ENCODE data around the gene PANK4. TPM values are rescaled to one million over a fixed set of nuclear protein-coding genes. Genes with fewer than 3 reads are reported as not detected.

PANK4 gene
- total RNA-seq, 6 experiments from 2014 or later, result 20.6 to 26.4 (median 24.0) TPM

DNA sequence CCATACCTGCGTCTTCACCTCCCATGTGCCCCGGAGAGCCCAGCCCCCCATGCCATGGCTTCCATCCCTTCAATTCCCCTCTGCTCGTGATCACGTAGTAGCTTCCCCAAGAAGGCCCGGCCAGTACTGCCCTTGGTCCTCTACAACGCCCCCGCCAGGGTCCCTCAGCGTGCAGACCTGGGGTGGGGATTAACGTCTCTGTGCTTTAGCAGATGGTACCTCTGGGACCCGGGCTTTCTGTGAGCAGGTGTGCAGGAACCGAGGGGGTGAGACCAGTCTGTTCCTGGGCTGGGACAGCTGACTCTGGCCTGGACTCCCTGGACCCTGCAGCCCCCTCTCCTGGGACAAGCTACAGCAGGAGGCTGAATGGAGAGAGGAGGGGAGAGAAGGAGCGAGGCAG lies 49.1 kb downstream of the PANK4 start:
- Mint-ChIP-seq H3K27me3 (ENCODE audit: insufficient read depth) (peaks cover 15% of the 10 kb centered on the region), H3K36me3 (ENCODE audit: low read depth) (no peaks in the 10 kb centered on the region), H3K9me3 (no peaks in the 10 kb centered on the region), H3K4me1 (ENCODE audit: low read depth) (no peaks in the 10 kb centered on the region), H3K27ac (no peak overlapping the region), H3K4me3 (no peak overlapping the region)
- TF ChIP-seq, protein P1, sequence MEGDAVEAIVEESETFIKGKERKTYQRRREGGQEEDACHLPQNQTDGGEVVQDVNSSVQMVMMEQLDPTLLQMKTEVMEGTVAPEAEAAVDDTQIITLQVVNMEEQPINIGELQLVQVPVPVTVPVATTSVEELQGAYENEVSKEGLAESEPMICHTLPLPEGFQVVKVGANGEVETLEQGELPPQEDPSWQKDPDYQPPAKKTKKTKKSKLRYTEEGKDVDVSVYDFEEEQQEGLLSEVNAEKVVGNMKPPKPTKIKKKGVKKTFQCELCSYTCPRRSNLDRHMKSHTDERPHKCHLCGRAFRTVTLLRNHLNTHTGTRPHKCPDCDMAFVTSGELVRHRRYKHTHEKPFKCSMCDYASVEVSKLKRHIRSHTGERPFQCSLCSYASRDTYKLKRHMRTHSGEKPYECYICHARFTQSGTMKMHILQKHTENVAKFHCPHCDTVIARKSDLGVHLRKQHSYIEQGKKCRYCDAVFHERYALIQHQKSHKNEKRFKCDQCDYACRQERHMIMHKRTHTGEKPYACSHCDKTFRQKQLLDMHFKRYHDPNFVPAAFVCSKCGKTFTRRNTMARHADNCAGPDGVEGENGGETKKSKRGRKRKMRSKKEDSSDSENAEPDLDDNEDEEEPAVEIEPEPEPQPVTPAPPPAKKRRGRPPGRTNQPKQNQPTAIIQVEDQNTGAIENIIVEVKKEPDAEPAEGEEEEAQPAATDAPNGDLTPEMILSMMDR (IDR thresholded peaks at IDR 0.05), result no peak
- DNase-seq, result no peak

DNA sequence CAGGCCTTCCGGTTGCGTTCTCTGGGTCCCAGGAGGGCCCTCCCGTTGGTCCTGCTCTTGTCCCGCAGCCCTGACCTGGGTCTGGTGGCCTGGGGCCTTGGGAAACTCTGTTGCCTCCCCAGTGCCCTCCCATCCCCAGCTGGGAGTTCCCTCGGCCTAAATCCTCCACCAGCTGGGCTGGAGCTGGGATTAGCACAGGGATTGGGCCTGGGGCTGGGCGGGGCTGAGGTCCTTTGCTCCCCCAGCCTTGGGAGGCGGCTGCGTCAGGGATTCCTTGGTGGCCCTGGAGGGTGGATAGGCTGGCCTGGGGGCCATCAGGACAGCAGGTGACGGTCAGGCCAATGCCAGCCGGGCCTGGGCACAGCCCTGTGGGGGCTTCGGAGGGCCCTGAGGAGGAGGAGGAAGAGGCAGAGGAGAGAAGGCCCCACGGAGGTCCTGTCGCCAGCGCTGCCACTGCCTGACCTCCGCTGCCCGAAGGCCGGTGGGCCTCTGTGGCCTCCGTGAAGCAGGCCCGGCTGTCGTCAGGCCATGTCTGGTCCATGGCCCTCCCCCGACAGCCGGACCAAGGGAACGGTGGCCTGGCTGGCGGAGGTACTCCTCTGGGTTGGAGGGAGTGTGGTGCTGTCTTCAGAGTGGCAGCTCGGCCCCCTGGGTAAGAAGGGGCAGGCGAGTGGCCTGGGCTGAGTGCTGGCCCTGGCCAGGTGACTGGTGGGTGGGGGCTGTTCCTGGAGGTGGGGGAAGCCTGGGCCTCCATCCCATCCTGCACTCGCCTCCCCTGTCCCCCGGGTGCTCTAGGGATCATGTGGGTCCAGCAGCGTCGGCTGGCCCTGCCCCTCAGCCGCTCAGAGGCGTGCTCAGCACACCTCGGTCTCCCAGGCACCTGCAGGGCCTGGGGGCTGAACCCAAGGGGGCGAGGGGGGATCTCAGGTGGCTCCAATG lies 50.1 kb downstream of the PANK4 start, which contains the start of gene PLCH2:
TSS of gene PLCH2 (plus strand) at position 229 of the 939 bp plus-strand sequence. CDS start at position 529, 300 bp downstream.
- Mint-ChIP-seq H3K4me3 (no peak within 1 kb of the TSS), H3K27me3 (ENCODE audit: insufficient read depth) (peaks cover 15% of the 10 kb centered on the region), H3K4me1 (ENCODE audit: low read depth) (no peaks in the 10 kb centered on the region), H3K27ac (no peak within 1 kb of the TSS), H3K9me3 (no peaks in the 10 kb centered on the region), H3K36me3 (ENCODE audit: low read depth) (no peaks in the 10 kb centered on the region)
- TF ChIP-seq, protein P1 (IDR thresholded peaks at IDR 0.05), result no peak
- DNase-seq, result no peak

DNA sequence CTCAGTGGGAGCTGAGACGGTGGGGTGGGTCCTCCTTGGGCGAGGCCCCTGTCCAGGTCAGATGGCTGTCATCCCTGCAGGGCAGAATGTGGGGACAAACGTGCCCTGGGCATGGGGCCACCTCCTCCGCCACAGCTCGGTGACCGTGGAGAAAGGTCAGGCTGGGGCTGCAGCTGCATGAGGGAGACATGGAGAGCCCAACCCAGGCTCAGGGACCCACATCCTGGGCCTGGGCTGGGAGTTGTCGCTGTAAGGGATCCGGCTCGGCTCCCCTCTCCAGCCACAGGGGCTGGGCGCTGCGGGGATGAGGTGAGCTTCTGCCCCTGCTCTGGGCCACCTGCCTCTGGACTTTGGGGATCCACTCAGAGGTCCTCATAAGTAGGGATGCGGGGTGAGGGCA lies 50.8 kb downstream of the PANK4 start:
- TF ChIP-seq, protein P1 (IDR thresholded peaks at IDR 0.05), result no peak
- Mint-ChIP-seq H3K27me3 (ENCODE audit: insufficient read depth) (peaks cover 18% of the 10 kb centered on the region), H3K9me3 (no peaks in the 10 kb centered on the region), H3K36me3 (ENCODE audit: low read depth) (no peaks in the 10 kb centered on the region), H3K27ac (no peak overlapping the region), H3K4me3 (no peak overlapping the region), H3K4me1 (ENCODE audit: low read depth) (no peaks in the 10 kb centered on the region)
- DNase-seq, result no peak

DNA sequence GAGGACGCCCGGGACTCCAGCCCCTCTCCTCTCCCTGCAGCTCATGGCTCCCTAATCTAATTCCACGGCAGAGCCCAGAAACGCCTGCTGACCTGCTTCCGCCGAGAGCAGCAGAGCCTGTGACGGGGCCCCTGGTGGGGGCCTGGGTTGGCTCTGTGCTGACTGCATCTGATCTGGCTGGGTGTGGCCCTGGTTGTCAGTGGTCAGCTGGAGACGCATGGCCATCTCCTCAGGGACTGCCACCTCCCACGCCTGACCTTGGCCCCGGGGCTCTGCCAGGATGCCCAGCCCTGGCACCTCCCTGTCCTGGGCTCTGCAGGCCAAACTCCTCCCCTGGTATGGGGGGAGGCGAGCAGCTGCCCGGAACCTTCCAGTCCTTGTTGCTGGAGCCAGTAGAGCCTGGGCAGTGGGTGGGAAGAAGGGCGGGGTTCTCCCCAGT lies 51.4 kb downstream of the PANK4 start:
- TF ChIP-seq, protein P1 (IDR thresholded peaks at IDR 0.05), result no peak
- H3K36me3 Mint-ChIP-seq (ENCODE audit: low read depth), result no peaks in the 10 kb centered on the region

DNA sequence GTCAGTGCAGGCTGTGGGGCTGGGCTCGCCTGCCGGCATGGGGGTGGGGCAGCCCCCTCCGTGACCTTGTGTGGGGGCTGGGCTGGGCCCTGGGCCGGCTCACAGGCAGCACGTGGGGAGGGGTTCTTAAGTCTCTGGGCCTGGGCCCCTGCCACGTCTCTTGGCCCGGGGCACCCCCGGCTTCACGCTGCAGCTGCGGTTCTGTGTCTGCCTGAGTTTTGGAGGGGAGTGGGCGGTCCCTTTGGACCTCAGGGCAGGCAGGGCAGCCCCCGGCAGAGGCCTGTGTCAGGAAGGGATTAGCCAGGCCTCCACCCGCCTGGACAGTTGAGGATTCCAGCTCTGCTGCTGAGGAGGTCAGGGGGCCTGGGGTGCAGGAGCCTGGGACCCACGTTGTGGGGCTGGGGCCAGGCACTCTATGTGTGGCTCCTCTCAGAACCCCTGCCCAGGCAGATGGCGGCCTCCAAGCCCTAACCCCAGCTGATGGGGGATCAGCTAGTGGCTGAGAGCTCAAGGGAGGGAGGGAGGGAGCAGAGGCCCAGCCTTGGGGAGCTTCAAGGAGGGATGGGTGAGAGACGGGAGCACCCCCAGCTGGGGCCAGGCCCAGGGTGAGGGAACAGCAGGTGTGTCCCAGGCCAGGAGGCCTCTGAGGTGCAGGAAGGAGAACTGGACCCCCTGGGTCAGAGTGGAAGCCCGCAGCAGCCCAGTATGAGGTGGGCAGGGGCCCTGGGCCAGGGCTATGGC lies 52.1 kb downstream of the PANK4 start:
- Mint-ChIP-seq H3K27ac (no peak overlapping the region), H3K27me3 (ENCODE audit: insufficient read depth) (peaks cover 18% of the 10 kb centered on the region), H3K4me1 (ENCODE audit: low read depth) (no peaks in the 10 kb centered on the region), H3K9me3 (no peaks in the 10 kb centered on the region), H3K4me3 (no peak overlapping the region), H3K36me3 (ENCODE audit: low read depth) (no peaks in the 10 kb centered on the region)
- no peak for DNase-seq
- TF ChIP-seq, protein P1 (IDR thresholded peaks at IDR 0.05), result no peak

More for the DNA sequence above, 51.4 kb downstream of the PANK4 start:
- no peaks in the 10 kb centered on the region for H3K4me1 Mint-ChIP-seq (ENCODE audit: low read depth)
- H3K27me3 Mint-ChIP-seq (ENCODE audit: insufficient read depth), result peaks cover 18% of the 10 kb centered on the region
- no peak overlapping the region for H3K4me3 Mint-ChIP-seq
- H3K27ac Mint-ChIP-seq, result no peak overlapping the region
- DNase-seq, result no peak
- no peaks in the 10 kb centered on the region for H3K9me3 Mint-ChIP-seq

Data from HFFc6 (cell line).